Mesendoderm (in vitro differentiated cells): ENCODE results near the gene FSHR.

Source experiments
- DNase-seq: peaks from one replicate; pipeline ENCODE4 v3.0.0; 2013
- H2AK5ac ChIP-seq: 2 replicates; pipeline ENCODE4 v1.6.1; 2013; ENCODE audit warnings: low read length, inconsistent platforms
- H2BK120ac ChIP-seq: 2 replicates; pipeline ENCODE4 v1.6.1; 2013; ENCODE audit warnings: low read depth, mild to moderate bottlenecking, low read length, moderate library complexity, mixed read lengths
- H2BK15ac ChIP-seq: replicated peaks from 2 replicates; pipeline ENCODE4 v1.6.1; 2013; ENCODE audit warnings: low read depth, mild to moderate bottlenecking, moderate library complexity
- H2BK5ac ChIP-seq: 2 replicates; pipeline ENCODE4 v1.6.1; 2013; ENCODE audit warnings: low read length, inconsistent platforms
- H3K18ac ChIP-seq: 2 replicates; pipeline ENCODE4 v1.6.1; 2013; ENCODE audit warnings: mild to moderate bottlenecking, low read length, mixed read lengths
- H3K23ac ChIP-seq: one replicate; pipeline ENCODE4 v1.6.1; 2013; ENCODE audit warnings: low read length
- H3K27ac ChIP-seq: 2 replicates; pipeline ENCODE4 v1.5.1; 2013; ENCODE audit warnings: low read depth, mild to moderate bottlenecking, inconsistent platforms, low read length, moderate library complexity
- H3K27me3 ChIP-seq: 2 replicates; pipeline ENCODE4 v1.6.1; 2013; ENCODE audit warnings: low read length, control low read depth, mild to moderate bottlenecking, inconsistent platforms; ENCODE audit not compliant: insufficient read depth, poor library complexity
- H3K36me3 ChIP-seq: 2 replicates; pipeline ENCODE4 v1.6.1; 2013; ENCODE audit warnings: low read length, inconsistent platforms; ENCODE audit not compliant: control insufficient read depth, insufficient read depth
- H3K4ac ChIP-seq: one replicate; pipeline ENCODE4 v1.6.1; 2013; ENCODE audit warnings: low read depth, mild to moderate bottlenecking, low read length, moderate library complexity
- H3K4me1 ChIP-seq: 2 replicates; pipeline ENCODE4 v1.6.1; 2013; ENCODE audit warnings: low read depth, low read length, inconsistent platforms; ENCODE audit not compliant: control insufficient read depth
- H3K4me2 ChIP-seq: 2 replicates; pipeline ENCODE4 v1.6.1; 2013; ENCODE audit warnings: low read length
- H3K4me3 ChIP-seq: 2 replicates; pipeline ENCODE4 v1.5.1; 2013; ENCODE audit warnings: mild to moderate bottlenecking, low read length
- H3K56ac ChIP-seq: one replicate; pipeline ENCODE4 v1.6.1; 2013; ENCODE audit warnings: low read length
- H3K79me1 ChIP-seq: 2 replicates; pipeline ENCODE4 v1.6.1; 2013; ENCODE audit warnings: low read length, inconsistent platforms
- H3K79me2 ChIP-seq: 2 replicates; pipeline ENCODE4 v1.6.1; 2013; ENCODE audit warnings: mild to moderate bottlenecking, low read length; ENCODE audit not compliant: control insufficient read depth, insufficient read depth
- H3K9ac ChIP-seq: 2 replicates; pipeline ENCODE4 v1.6.1; 2013; ENCODE audit warnings: low read length, inconsistent platforms
- H4K5ac ChIP-seq: one replicate; pipeline ENCODE4 v1.6.1; 2013; ENCODE audit warnings: low read length
- H4K8ac ChIP-seq: one replicate; pipeline ENCODE4 v1.6.1; 2013; ENCODE audit warnings: low read depth, mild to moderate bottlenecking, control low read depth, low read length, moderate library complexity
- WGBS: extraction: QIAGEN DNeasy Blood & Tissue Kit; methylation state at CpG from one replicate; pipeline ENCODE4 v1.1.7; 2013; ENCODE audit warnings: low lambda C conversion rate, missing lambda C conversion rate; ENCODE audit not compliant: insufficient coverage; ENCODE audit errors: extremely low coverage; 5-methylcytosine and 5-hydroxymethylcytosine counted together

Gene FSHR

DNA sequence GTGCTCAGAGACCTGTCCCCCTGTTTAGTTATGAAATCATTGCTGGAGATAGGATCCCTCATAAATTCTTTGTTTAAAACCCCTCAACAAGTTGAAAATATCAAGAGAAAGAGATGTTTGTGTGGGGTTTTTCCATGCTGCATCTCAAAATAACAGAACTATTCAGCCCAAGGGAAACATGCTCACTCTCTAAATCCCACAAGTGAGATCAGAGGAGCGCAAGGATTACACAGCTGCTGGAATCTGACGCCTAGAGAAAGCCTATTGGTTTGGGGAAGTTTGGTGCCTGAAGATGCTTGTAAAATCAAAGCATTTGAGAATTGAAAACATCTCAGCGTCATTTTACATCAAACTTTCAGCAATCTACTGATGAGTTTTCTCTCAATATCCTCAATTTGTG lies 7.9 kb downstream of the FSHR start:
- no peak overlapping the region for H3K4me2 ChIP-seq
- H3K23ac ChIP-seq: no peak overlapping the region
- H3K4me1 ChIP-seq: no peaks in the 10 kb centered on the region
- H3K27me3 ChIP-seq: no peaks in the 10 kb centered on the region
- H3K56ac ChIP-seq: no peak overlapping the region
- no CpG with 5 or more reads among the region's 3 CpGs for WGBS
- no peak overlapping the region for H3K9ac ChIP-seq
- no peak overlapping the region for H2AK5ac ChIP-seq
- no peaks in the 10 kb centered on the region for H3K36me3 ChIP-seq
- H3K79me2 ChIP-seq: no peaks in the 10 kb centered on the region
- no peak overlapping the region for H4K5ac ChIP-seq
- H3K4me3 ChIP-seq: no peak overlapping the region
- no peak overlapping the region for H2BK5ac ChIP-seq
- no peaks in the 10 kb centered on the region for H3K79me1 ChIP-seq
- no peak overlapping the region for H2BK15ac ChIP-seq
- no peak overlapping the region for H3K18ac ChIP-seq
- H3K27ac ChIP-seq: no peak overlapping the region
- no peak overlapping the region for H3K4ac ChIP-seq
- no peak for DNase-seq
- no peak overlapping the region for H2BK120ac ChIP-seq
- H4K8ac ChIP-seq: no peak overlapping the region

GRCh38 chr2:49131801-49132200 lies 22.5 kb downstream of the FSHR start:
- Histone ChIP-seq H4K8ac (no peak overlapping the region), H3K23ac (no peak overlapping the region), H3K4me3 (no peak overlapping the region), H3K18ac (no peak overlapping the region), H3K79me2 (no peaks in the 10 kb centered on the region), H3K27me3 (no peaks in the 10 kb centered on the region), H3K56ac (no peak overlapping the region), H2BK15ac (no peak overlapping the region), H3K9ac (no peak overlapping the region), H2BK120ac (no peak overlapping the region), H3K36me3 (no peaks in the 10 kb centered on the region), H3K4me1 (peaks cover 2% of the 10 kb centered on the region), H4K5ac (no peak overlapping the region), H3K4ac (no peak overlapping the region), H3K27ac (no peak overlapping the region), H3K4me2 (no peak overlapping the region), H2AK5ac (no peak overlapping the region), H2BK5ac (no peak overlapping the region), H3K79me1 (no peaks in the 10 kb centered on the region)
- DNase-seq: no peak
- no CpG with 5 or more reads among the region's 1 CpG for WGBS

DNA sequence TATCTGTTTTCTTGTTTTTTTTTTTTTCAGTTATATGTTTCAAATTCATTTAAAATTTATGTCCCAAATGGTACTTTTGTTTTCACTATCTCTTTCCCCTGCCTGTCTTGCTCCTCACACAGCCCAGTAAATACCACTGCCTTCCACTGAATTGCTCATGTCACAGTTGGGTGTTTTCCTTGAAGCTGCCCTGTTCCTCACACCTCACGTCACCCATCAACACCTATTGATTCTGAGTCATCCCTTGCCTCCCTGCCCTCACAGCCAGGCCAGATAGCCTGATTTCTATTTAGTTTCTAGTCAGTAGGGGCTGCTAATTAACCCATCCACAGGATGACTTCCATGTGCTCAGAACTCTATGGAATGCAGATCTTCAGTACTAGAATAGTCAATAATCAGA lies 25.3 kb downstream of the FSHR start:
- H3K18ac ChIP-seq: no peak overlapping the region
- no peaks in the 10 kb centered on the region for H3K27me3 ChIP-seq
- no peak overlapping the region for H2AK5ac ChIP-seq
- no peak overlapping the region for H2BK5ac ChIP-seq
- no peak overlapping the region for H3K56ac ChIP-seq
- H4K5ac ChIP-seq: no peak overlapping the region
- H3K79me2 ChIP-seq: no peaks in the 10 kb centered on the region
- peaks cover 2% of the 10 kb centered on the region for H3K4me1 ChIP-seq
- no peak overlapping the region for H3K4ac ChIP-seq
- no peaks in the 10 kb centered on the region for H3K79me1 ChIP-seq
- DNase-seq: peak; percentile 98
- H2BK15ac ChIP-seq: no peak overlapping the region
- H4K8ac ChIP-seq: no peak overlapping the region
- WGBS: no CpG with 5 or more reads among the region's 1 CpG
- no peak overlapping the region for H3K23ac ChIP-seq
- no peaks in the 10 kb centered on the region for H3K36me3 ChIP-seq
- no peak overlapping the region for H3K4me3 ChIP-seq
- H3K4me2 ChIP-seq: no peak overlapping the region
- no peak overlapping the region for H3K27ac ChIP-seq
- no peak overlapping the region for H2BK120ac ChIP-seq
- H3K9ac ChIP-seq: no peak overlapping the region

DNA sequence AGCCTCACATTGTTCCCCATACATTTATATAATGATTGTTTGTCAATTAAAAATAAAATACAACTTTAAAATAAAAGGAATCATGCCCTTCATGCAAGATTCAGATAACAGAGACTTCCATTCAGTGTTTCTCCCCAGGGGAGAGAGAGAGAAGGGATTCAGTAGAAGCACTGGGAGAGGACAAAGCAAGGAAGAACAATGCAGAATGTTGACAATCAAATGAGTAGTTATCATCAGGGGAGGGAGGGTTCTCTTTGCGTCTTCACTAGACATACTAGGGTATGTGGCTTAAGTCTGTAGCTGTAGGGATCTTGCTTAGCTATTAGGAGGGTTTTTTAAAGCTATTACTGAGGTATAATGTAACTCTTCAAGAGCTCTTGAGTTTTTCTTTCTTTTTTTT lies 30.7 kb downstream of the FSHR start:
- Histone ChIP-seq H4K8ac (no peak overlapping the region), H2BK120ac (no peak overlapping the region), H2BK15ac (no peak overlapping the region), H3K36me3 (no peaks in the 10 kb centered on the region), H3K23ac (no peak overlapping the region), H3K4me2 (no peak overlapping the region), H3K4me3 (no peak overlapping the region), H3K18ac (no peak overlapping the region), H3K27ac (no peak overlapping the region), H2AK5ac (no peak overlapping the region), H4K5ac (no peak overlapping the region), H2BK5ac (no peak overlapping the region), H3K9ac (no peak overlapping the region), H3K79me1 (no peaks in the 10 kb centered on the region), H3K4me1 (no peaks in the 10 kb centered on the region), H3K79me2 (no peaks in the 10 kb centered on the region), H3K4ac (no peak overlapping the region), H3K56ac (no peak overlapping the region), H3K27me3 (no peaks in the 10 kb centered on the region)
- peak; percentile 71 for DNase-seq
- no CpG with 5 or more reads among the region's 1 CpG for WGBS

- Histone ChIP-seq H2BK15ac (no peak overlapping the region), H2AK5ac (no peak overlapping the region), H3K27me3 (no peaks in the 10 kb centered on the region), H3K4me2 (no peak overlapping the region), H3K9ac (no peak overlapping the region), H3K27ac (no peak overlapping the region), H3K4ac (no peak overlapping the region), H3K56ac (no peak overlapping the region), H3K36me3 (no peaks in the 10 kb centered on the region), H3K23ac (no peak overlapping the region), H3K18ac (no peak overlapping the region), H3K79me1 (no peaks in the 10 kb centered on the region), H3K79me2 (no peaks in the 10 kb centered on the region), H2BK5ac (no peak overlapping the region), H4K8ac (no peak overlapping the region), H3K4me1 (peaks cover 4% of the 10 kb centered on the region), H4K5ac (no peak overlapping the region), H3K4me3 (no peak overlapping the region), H2BK120ac (no peak overlapping the region)
- no CpG with 5 or more reads among the region's 4 CpGs for WGBS
- no peak for DNase-seq
Observed at GRCh38 chr2:49122107-49122506, 32.2 kb downstream of the FSHR start.

- Histone ChIP-seq H3K79me1 (no peaks in the 10 kb centered on the region), H4K8ac (no peak overlapping the region), H3K9ac (no peak overlapping the region), H3K4me2 (no peak overlapping the region), H3K56ac (no peak overlapping the region), H2BK120ac (no peak overlapping the region), H3K27ac (no peak overlapping the region), H3K4me1 (peaks cover 1% of the 10 kb centered on the region), H3K18ac (no peak overlapping the region), H3K4ac (no peak overlapping the region), H3K36me3 (no peaks in the 10 kb centered on the region), H2BK15ac (no peak overlapping the region), H2BK5ac (no peak overlapping the region), H2AK5ac (no peak overlapping the region), H3K4me3 (no peak overlapping the region), H3K27me3 (no peaks in the 10 kb centered on the region), H3K79me2 (no peaks in the 10 kb centered on the region), H3K23ac (no peak overlapping the region), H4K5ac (no peak overlapping the region)
- no CpG with 5 or more reads among the region's 2 CpGs for WGBS
- DNase-seq: peak; percentile 44
Observed at GRCh38 chr2:49113046-49113445, 41.3 kb downstream of the FSHR start.
